ENCODE data around the gene TMEM247. TPM values are rescaled to one million over a fixed set of nuclear protein-coding genes. Genes with fewer than 3 reads are reported as not detected.
"Not testable (repeated sequence)": the region's sequence is repeated elsewhere in the genome, so short reads cannot be mapped to it uniquely, and the experiment has no call there.

Gene TMEM247
- total and polyA plus RNA-seq, 10 donors = not detected

DNA sequence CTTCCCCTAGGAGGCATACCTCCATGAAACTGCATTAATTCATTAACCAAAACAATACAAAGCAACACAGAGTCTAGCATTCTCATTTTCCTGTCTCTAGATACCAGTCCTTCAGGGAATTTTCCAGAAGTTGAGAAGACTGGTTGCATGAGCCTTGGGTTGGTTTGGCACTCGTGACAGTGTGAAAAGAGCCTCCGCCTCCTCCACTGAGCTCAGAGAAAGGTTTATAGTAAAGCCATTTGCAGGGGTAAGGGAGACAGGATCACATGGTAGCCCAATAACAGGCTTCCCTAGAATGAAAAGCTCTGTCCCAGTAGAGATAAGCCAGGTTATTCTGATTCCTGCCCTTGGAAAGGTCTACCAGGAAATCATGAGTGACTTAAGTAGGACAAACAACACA, 9.7 kb upstream of the TMEM247 start:
- H3K4me1 ChIP-seq = peaks cover 0 to 9% (median under 1%) of the 10 kb centered on the region in 6 donors
- intact Hi-C loops (cut with DNase I; ENCODE audit: low total_unique reads) = no loop called here
- no peaks in the 10 kb centered on the region for H3K36me3 ChIP-seq
- H3K27me3 ChIP-seq (replicated peaks in 1 of 7) = no peaks in the 10 kb centered on the region
- TF ChIP-seq POLR2A (IDR thresholded peaks at IDR 0.05) (no peak), POLR2AphosphoS5 (IDR thresholded peaks at IDR 0.05) (no peak)
- TF ChIP-seq, protein P1, sequence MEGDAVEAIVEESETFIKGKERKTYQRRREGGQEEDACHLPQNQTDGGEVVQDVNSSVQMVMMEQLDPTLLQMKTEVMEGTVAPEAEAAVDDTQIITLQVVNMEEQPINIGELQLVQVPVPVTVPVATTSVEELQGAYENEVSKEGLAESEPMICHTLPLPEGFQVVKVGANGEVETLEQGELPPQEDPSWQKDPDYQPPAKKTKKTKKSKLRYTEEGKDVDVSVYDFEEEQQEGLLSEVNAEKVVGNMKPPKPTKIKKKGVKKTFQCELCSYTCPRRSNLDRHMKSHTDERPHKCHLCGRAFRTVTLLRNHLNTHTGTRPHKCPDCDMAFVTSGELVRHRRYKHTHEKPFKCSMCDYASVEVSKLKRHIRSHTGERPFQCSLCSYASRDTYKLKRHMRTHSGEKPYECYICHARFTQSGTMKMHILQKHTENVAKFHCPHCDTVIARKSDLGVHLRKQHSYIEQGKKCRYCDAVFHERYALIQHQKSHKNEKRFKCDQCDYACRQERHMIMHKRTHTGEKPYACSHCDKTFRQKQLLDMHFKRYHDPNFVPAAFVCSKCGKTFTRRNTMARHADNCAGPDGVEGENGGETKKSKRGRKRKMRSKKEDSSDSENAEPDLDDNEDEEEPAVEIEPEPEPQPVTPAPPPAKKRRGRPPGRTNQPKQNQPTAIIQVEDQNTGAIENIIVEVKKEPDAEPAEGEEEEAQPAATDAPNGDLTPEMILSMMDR (IDR thresholded peaks at IDR 0.05 in 8 of 11, conservative IDR thresholded peaks at IDR 0.05 in 3 of 11) = no peak
- H3K27ac ChIP-seq = peak overlapping the region in 4 of 8 donors; percentile 5 to 58 (median 44)
- H3K4me3 ChIP-seq = no peak overlapping the region
- no peaks in the 10 kb centered on the region for H3K9me3 ChIP-seq
- WGBS, 5 donors = 86 to 94% (median 92%) methylated on average over 2 of the region's 2 CpGs
- no peak for DNase-seq

DNA sequence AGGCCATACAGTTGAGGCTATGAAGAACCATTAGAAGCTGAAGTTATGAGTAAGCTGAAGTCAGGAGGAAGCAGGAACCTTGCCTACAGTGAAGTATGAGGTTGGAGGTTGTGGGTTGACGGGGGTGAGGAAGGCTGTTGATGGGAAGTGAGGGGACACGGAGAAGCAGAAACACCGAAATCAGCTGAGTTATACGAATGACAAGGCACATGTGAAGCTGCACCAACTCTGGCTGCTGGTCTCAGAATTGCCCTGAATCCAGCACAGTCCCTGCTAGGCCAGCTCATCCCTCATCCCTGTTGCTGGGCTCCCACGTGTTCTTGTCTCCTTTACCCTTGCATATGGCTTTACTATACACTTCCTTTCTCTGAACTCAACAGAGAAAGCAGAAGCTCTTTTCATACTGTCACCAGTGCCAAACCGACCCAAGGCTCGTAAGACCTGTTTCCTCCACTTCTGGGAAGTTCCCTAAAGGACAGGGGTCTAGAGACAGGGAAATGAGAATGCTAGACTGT, 9.2 kb upstream of the TMEM247 start:
- Histone ChIP-seq H3K27me3 (replicated peaks in 1 of 7) (no peaks in the 10 kb centered on the region), H3K36me3 (no peaks in the 10 kb centered on the region), H3K9me3 (no peaks in the 10 kb centered on the region), H3K27ac (peak overlapping the region in 4 of 8 donors; percentile 5 to 58 (median 44)), H3K4me1 (peaks cover 0 to 6% (median 0%) of the 10 kb centered on the region in 6 donors), H3K4me3 (no peak overlapping the region)
- intact Hi-C loops (cut with DNase I; ENCODE audit: low total_unique reads) = no loop called here
- 24 to 53% (median 30%) methylated on average over 7 of the region's 7 CpGs for WGBS, 5 donors
- no peak for DNase-seq
- TF ChIP-seq POLR2AphosphoS5 (IDR thresholded peaks at IDR 0.05) (no peak), POLR2A (IDR thresholded peaks at IDR 0.05) (no peak)
- TF ChIP-seq, protein P1 (IDR thresholded peaks at IDR 0.05 in 8 of 11, conservative IDR thresholded peaks at IDR 0.05 in 3 of 11) = no peak

DNA sequence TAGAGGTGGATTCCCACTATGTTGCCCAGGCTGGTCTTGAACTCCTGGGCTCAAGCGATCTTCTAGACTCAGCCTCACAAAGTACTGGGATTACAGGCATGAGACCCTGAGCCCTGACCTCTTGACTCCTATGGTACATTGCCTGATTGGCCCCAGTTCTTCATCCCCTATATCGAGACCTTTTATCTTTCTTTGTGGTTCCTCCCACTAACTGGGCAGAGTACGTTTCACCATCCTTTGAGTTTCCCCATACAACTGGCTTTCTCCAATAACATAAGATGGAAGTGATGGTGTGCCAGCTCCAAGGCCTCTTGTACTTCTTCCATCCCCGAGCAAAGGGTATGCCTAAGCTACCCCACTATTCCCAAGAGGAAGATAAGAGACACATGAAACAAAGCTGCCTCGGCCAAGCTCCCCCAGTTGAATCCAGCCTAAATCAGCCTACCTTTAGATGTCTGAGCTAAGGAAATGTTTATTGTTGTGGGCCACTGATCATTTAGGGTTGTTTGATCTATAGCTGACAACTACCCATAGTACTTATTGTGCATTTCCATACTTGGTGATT, 8.3 kb upstream of the TMEM247 start:
- intact Hi-C loops (cut with DNase I; ENCODE audit: low total_unique reads) = no loop called here
- Histone ChIP-seq H3K27me3 (replicated peaks in 1 of 7) (no peaks in the 10 kb centered on the region), H3K36me3 (no peaks in the 10 kb centered on the region), H3K4me1 (peaks cover 0 to 6% (median 0%) of the 10 kb centered on the region in 6 donors), H3K27ac (peak overlapping the region in 3 of 8 donors; percentile 34 to 58 (median 53)), H3K9me3 (no peaks in the 10 kb centered on the region), H3K4me3 (no peak overlapping the region)
- 72 to 83% (median 77%) methylated on average over 5 of the region's 5 CpGs for WGBS, 5 donors
- TF ChIP-seq POLR2AphosphoS5 (IDR thresholded peaks at IDR 0.05) = no peak
- TF ChIP-seq POLR2A (IDR thresholded peaks at IDR 0.05) = no peak
- TF ChIP-seq, protein P1 (IDR thresholded peaks at IDR 0.05 in 8 of 11, conservative IDR thresholded peaks at IDR 0.05 in 3 of 11) = no peak
- no peak for DNase-seq

DNA sequence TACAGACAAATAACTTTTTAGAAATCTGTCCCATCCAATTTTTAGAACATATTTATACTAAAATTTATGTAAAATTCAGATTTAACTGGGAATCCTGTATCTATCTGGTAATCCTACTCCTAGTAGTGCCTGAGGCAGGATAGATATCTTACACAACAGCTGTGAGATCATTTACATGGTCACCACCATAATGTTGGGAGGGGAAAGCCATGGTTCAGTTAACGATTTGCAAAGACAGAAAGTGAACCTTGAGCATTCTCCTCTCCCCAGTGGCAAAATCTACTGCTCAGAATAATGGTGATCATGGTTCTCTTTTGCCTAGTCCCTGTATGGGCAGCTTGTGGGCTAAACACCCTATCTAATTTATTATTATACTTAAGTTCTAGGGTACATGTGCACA, 7.7 kb upstream of the TMEM247 start:
- no peak for DNase-seq
- no peaks in the 10 kb centered on the region for H3K27me3 ChIP-seq (replicated peaks in 1 of 7)
- no peak overlapping the region for H3K27ac ChIP-seq
- WGBS, 5 donors = 79 to 100% (median 88%) methylated on average over 1 of the region's 1 CpG
- intact Hi-C loops (cut with DNase I; ENCODE audit: low total_unique reads) = no loop called here
- H3K36me3 ChIP-seq = no peaks in the 10 kb centered on the region
- no peaks in the 10 kb centered on the region for H3K9me3 ChIP-seq
- peaks cover 0 to 6% (median 0%) of the 10 kb centered on the region in 6 donors for H3K4me1 ChIP-seq
- H3K4me3 ChIP-seq = no peak overlapping the region
- TF ChIP-seq POLR2A (IDR thresholded peaks at IDR 0.05) = no peak
- TF ChIP-seq POLR2AphosphoS5 (IDR thresholded peaks at IDR 0.05) = no peak
- TF ChIP-seq, protein P1 (IDR thresholded peaks at IDR 0.05 in 8 of 11, conservative IDR thresholded peaks at IDR 0.05 in 3 of 11) = no peak

DNA sequence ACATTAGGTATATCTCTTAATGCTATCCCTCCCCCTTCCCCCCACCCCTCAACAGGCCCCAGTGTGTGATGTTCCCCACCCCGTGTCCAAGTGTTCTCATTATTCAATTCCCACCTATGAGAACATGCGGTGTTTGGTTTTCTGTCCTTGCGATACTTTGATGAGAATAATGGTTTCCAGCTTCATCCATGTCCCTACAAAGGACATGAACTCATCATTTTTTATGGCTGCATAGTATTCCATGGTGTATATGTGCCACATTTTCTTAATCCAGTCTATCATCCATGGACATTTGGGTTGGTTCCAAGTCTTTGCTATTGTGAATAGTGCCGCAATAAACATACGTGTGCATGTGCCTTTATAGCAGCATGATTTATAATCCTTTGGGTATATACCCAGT, 7.2 kb upstream of the TMEM247 start:
- H3K9me3 ChIP-seq; H3K27ac ChIP-seq; H3K4me1 ChIP-seq; intact Hi-C loops (cut with DNase I; ENCODE audit: low total_unique reads); H3K4me3 ChIP-seq; H3K27me3 ChIP-seq (replicated peaks in 1 of 7); DNase-seq; H3K36me3 ChIP-seq: not testable (repeated sequence)
- WGBS, 5 donors = 94 to 99% (median 96%) methylated on average over 3 to 5 of the region's 5 CpGs

DNA sequence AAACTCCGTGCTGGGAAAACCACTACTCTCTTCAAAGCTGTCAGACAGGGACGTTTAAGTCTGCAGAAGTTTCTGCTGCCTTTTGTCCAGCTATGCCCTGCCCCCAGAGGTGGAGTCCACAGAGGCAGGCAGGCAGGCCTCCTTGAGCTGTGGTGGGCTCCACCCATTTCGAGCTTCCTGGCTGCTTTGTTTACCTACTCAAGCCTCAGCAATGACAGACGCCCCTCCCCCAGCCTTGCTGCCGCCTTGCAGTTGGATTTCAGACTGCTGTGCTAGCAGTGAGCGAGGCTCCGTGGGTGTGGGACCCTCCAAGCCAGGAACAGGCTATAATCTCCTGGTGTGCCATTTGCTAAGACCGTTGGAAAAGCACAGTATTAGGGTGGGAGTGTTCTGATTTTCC, 1.9 kb upstream of the TMEM247 start:
- H3K27ac ChIP-seq; H3K9me3 ChIP-seq; H3K36me3 ChIP-seq; H3K27me3 ChIP-seq (replicated peaks in 1 of 7); H3K4me3 ChIP-seq; DNase-seq; intact Hi-C loops (cut with DNase I; ENCODE audit: low total_unique reads); H3K4me1 ChIP-seq: not testable (repeated sequence)
- 57 to 80% (median 71%) methylated on average over 7 to 8 of the region's 8 CpGs for WGBS, 5 donors
